ENCODE results near the gene TMEM151B.

TMEM151B gene

GRCh38 chr6:44233567-44234100 is 36.6 kb upstream of the TMEM151B start:
- DNase-seq: no peak

- DNase-seq: no peak
Observed at GRCh38 chr6:44234101-44235025, 35.9 kb upstream of the TMEM151B start.

DNA sequence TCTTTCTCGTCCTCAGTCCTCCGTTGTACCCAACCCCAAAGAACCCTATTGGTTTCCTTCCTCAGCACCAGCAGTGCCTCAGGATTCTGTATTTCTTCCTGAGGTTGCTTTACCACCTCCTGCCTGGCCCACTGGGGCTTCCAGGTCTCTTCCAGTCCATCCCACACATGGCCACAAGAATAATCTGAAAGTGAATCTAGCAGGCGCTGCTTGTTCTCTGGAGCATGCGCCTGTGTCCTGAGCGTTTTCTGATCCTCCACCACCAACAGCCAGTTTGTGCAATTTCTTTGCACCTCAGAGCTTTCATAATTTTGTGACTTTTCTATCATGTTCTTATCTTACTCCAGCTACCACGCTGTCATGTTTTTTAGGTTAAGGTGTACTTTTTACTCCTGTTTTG is 35.0 kb upstream of the TMEM151B start:
- DNase-seq: no peak

DNA sequence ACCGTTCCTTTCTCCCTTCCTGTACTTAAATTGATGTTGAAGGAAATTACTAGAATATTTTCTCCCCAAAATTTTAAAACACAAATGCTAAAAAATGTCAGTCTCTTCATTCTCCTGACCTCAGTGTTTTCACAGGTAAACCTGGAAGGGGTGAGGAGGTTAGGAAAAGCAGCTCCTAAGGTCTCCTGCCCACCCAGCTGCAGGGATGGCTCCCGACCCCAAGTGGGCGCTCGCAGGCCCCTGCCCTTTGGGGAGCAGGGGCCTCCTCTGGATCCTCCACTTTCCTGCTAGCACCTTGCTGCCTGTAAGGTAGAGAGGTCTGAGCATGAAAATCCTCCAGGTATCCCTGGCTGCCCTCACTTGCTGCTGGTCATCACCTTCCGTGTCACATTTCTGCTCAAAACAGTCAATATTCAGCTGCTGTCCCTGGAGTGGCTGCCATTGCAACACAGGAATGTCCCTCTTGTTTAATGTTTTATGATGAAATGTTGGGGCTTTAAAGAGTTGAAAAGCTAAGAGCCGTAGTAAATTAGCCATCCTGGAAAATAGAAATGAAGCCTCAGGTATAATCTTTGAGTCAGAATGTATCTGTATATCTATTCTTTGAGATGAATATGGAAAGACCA is 34.2 kb upstream of the TMEM151B start:
- no peak for DNase-seq

- DNase-seq: peak; percentile 83
Observed at GRCh38 chr6:44237021-44237812, 33.0 kb upstream of the TMEM151B start.

DNA sequence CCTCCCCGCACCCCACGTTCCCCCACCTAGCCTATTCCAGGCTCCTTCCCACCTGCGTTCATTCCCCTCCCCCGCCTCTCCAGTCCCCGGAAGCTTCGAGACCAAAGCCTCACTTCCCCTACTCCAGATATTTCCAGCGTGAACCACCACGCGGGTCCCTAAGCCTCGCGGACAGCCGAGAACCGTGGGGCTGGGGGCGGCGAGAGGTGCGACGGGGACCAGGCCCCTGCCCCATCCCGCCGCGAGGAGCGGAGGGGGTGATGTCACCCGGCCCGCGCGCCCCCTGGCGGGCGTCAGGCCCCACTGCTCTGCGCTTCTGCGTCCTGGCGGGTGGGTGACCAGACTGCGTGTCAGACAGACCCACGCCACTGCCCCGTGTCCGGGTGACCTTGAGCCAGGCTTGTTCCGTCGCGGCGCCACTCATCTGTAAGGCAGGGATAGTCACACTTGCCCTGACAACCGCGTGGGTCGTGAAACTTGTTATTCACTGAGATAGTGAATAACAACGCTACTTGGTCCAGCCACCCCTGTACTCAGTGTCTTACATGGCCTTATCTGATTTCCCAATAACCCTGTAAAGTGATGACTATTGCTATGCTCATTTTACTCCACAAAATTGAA is 32.3 kb upstream of the TMEM151B start:
- DNase-seq: peak; percentile 78

DNA sequence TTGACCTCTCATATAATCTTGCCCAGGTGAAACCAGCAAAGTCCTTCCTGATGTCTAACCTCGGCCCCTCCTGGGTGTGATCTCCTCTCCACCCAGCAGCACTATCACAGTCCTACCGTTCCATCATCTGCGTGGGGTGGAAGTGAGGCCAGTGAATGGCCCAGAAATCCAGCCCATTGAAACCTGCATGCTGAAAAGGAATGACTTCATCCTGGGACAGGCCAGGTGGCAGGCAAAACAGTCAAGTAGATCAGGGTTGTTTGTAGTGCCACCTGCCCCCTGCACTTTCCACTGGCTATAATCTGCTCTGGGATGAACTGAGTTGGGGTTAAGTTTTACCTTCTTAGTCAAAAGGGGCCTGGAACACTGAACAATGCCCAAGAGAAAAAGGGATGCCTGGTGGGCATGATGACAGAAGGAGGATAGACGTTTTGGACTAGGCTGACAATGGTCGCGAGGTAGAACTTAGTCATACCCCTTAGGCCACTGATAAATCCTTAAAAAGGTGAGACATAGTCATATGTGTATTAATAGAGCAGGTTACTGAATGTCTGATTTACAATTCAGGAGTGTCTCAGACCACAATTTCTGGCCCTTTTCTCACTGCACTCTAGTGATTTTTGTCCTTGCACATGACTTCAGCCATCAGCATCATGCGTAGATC is 31.4 kb upstream of the TMEM151B start:
- no peak for DNase-seq

DNA sequence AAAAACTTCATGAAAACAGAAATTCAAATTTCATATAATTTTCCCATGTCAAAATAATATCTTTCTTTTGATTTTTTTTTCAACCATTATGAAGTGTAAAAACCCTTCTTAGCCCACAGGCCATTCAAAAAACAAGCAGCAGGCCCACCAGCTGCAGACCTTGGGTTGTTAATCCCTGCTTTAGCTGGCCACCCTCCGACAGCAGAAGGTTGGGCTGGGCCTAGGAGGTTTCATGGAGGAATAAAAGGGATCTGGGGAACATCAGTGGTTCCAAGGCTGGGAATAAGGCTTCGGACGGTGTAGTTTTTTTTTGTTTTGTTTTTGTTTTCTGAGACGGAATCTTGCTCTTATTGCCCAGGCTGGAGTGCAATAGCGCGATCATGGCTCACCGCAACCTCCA is 26.9 kb upstream of the TMEM151B start:
- no peak for DNase-seq

DNA sequence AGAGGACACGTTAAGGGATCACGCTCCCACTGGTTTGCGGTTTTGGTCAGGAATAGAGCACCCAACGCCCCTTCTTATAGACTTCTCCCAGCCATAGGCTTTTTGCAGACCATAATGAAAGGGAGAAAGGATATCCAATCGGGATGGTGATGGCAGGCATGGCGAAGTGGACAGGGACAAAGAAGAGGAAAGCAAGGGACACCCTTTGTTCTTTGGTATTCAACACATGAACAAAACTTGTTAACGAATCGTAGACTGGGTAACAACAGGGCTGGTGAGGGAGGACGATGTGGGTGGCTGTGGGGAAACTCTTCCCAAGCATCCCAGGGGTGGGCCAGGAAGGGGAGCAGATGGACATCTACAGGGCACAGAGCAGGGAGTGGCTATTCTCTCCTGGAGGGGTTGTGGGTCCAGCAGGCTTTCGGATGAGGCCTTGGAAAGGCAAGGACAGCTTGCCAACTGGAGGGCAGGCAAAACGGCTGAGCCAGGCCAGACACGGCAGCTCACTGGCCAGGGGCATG is 24.8 kb upstream of the TMEM151B start:
- DNase-seq: no peak

DNA sequence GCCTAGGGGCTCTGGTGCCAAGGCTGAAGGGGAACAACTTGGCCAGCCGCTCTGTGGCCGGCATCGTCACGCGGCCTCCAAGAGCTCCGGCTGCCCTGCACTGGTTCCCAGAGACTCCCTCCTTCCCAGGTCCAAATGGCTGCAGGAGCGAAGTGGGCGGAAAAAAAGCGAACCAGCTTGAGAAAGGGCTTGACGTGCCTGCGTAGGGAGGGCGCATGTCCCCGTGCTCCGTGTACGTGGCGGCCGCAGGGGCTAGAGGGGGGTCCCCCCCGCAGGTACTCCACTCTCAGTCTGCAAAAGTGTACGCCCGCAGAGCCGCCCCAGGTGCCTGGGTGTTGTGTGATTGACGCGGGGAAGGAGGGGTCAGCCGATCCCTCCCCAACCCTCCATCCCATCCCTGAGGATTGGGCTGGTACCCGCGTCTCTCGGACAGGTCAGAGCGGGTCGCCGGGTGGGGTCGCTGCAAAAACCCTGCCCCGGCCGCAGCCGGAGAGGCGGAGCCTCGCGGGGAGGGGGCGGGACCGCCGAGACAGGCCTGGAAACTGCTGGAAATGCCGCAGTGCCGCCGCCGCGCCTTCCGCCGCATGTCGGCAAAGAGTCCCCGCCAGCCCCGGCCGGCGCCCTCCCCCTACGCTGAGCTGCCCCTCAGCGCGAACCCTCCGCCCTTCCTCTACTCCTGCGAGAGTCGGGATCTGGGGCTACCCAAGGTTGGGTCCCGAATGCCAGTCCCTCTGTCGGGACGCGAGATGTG is 24.2 kb upstream of the TMEM151B start:
- peak; percentile 84 for DNase-seq

DNA sequence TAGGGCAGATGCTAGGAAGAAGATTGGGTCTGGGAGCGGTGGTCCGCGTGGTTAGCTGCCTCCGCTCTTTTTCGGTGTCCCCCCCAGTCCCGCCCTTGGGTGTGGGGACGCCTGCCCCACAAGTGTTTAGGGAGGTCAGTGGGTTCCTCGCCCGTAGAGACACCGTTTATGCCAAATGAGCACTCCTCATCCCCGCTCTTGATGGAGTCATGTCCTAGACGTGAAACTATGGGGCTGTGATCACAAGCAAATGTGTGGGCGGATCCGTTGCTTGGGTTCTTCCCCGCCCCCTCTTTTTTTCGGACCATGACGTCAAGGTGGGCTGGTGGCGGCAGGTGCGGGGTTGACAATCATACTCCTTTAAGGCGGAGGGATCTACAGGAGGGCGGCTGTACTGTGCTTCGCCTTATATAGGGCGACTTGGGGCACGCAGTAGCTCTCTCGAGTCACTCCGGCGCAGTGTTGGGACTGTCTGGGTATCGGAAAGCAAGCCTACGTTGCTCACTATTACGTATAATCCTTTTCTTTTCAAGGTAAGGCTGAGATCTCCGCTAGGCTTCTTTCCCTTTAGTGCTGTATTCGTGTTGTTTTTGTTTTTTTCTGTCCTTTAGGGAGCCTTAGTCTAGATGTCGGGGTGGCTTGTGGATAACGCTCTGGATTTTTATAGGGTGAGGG is 23.4 kb upstream of the TMEM151B start, which contains the start of gene HSP90AB1:
TSS of gene HSP90AB1 (plus strand) at position 439 of the 675 bp plus-strand sequence. CDS start 1,529 bp downstream, outside the sequence.
- peak; percentile 98 for DNase-seq

DNA sequence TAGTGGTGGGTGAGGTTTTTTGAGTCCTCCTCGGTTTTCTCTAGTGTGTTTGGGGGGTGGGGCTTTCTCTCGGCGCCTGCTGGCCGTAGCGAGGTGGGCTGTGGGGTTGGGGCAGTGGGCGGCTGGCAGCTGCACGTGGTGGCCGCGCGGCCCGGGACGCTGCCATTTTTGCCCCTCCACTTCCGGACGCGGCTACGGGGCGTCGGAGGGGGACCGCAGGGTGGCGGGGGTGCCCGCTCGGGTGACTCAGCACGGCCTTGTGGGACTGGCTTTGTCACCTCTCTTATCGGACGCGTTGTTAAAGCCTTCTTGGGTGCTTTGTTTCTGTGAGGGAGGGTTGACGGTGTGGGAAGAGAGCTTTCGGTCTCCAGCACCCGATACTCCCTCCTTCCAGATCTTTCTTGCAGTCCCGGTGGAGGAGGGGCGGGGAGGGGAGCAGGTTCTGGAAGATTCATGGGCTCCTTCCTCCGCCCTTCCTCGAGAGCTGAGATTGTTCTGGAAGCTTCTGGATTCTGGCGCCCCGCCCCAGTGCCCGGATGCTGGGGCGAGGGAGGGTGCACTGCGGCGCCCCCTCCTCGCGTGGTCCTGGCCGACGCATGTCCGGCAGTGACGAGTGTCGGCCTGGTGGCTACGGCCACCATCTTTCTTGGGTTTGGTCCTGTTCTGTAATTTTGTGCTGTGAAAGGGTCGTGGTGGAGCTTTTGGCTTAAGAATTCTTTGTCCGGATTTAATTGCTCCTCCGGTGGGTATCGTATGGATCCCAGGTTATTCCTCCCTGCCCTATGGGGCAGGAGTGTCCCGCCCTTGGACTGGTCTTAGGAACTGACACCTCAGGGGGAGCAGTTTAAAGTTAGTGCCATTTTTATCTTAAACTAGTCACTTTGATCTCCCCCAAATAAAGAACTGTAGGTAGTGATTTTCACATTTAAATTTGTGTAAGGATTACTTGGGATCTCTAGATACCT is 22.6 kb upstream of the TMEM151B start:
- DNase-seq: peak; percentile 84

DNA sequence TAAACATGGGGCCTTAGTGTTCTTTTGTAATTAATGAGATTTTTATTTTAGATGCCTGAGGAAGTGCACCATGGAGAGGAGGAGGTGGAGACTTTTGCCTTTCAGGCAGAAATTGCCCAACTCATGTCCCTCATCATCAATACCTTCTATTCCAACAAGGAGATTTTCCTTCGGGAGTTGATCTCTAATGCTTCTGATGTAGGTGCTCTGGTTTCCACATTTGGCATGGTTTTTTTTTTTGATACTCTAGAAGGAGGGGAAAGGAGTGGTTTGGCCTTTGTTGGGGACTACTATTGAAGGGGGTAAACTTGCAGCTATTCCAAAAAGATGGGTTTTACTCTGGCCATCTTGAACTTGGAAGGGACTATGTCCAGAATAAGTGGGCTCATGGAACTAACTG is 21.7 kb upstream of the TMEM151B start:
- no peak for DNase-seq

GRCh38 chr6:44249082-44249748 is 21.0 kb upstream of the TMEM151B start:
- no peak for DNase-seq

DNA sequence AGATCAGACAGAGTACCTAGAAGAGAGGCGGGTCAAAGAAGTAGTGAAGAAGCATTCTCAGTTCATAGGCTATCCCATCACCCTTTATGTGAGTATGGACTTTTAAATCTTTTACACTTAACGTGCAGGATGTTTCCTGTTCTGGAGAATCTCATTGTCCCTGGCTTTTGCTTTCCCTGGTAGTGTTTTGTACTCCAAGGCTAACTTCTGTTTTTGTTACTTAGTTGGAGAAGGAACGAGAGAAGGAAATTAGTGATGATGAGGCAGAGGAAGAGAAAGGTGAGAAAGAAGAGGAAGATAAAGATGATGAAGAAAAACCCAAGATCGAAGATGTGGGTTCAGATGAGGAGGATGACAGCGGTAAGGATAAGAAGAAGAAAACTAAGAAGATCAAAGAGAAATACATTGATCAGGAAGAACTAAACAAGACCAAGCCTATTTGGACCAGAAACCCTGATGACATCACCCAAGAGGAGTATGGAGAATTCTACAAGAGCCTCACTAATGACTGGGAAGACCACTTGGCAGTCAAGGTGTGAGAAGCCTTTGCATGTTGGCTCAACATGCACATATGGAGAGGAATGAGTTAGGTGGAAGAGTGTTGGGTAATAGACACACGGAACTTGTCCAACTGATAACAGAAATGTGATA is 20.1 kb upstream of the TMEM151B start:
- DNase-seq: no peak

DNA sequence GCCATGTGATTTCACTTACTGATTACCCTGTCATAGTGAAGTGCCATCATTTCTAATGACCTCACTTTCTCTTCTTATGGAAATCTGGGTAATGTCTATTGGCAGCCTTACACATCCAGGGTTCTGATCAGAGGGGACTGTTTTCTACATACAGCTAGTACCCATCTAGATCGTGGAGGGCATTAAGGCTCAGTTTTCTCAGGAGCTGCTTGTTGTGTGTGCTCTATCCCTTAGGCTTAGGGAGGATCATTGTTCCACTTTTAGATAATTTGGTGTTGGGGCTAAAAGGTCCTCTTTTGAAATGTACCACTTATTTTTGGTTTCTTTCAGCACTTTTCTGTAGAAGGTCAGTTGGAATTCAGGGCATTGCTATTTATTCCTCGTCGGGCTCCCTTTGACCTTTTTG is 19.5 kb upstream of the TMEM151B start:
- DNase-seq: no peak

GRCh38 chr6:44251576-44252524 is 18.4 kb upstream of the TMEM151B start:
- DNase-seq: no peak
